Large intestine (tissue), 3 donors: ENCODE data around the gene CYSLTR2. TPM values are rescaled to one million over a fixed set of nuclear protein-coding genes. Genes with fewer than 3 reads are reported as not detected.

Experiments used
- DNase-seq, 2 donors: peaks; one replicate each; pipeline versions ENCODE4 v3.0.0 to v3.0.0-alpha.2; 2013
- H3K27ac ChIP-seq: one replicate; pipeline ENCODE4 v1.5.1; 2013; ENCODE audit warnings: low read length
- H3K27me3 ChIP-seq: 2 replicates; pipeline ENCODE4 v1.6.1; 2013; ENCODE audit warnings: low read length; ENCODE audit not compliant: control insufficient read depth, insufficient read depth
- H3K36me3 ChIP-seq: 2 replicates; pipeline ENCODE4 v1.6.1; 2013; ENCODE audit warnings: low read length; ENCODE audit not compliant: control insufficient read depth, insufficient read depth
- H3K4me1 ChIP-seq: one replicate; pipeline ENCODE4 v1.6.1; 2013; ENCODE audit warnings: low read length; ENCODE audit not compliant: control insufficient read depth, insufficient read depth
- H3K4me3 ChIP-seq: one replicate; pipeline ENCODE4 v1.5.1; 2013; ENCODE audit warnings: low read length
- H3K9me3 ChIP-seq: one replicate; pipeline ENCODE4 v1.6.1; 2013; ENCODE audit warnings: mild to moderate bottlenecking, low read depth, low read length, moderate library complexity; ENCODE audit not compliant: control insufficient read depth
- WGBS: methylation state at CpG from one replicate; pipeline ENCODE4 v1.1.5; 2013; ENCODE audit warnings: low lambda C conversion rate; ENCODE audit not compliant: insufficient coverage; 5-methylcytosine and 5-hydroxymethylcytosine counted together
- polyA plus RNA-seq: library from polyadenylated mRNA; unstranded; fragments of 120-200 nt; gene quantifications from one replicate; pipeline ENCODE4 v1.2.1, GENCODE V29; 2013

CYSLTR2 gene
- polyA plus RNA-seq, 1 donor = 3.5 TPM

DNA sequence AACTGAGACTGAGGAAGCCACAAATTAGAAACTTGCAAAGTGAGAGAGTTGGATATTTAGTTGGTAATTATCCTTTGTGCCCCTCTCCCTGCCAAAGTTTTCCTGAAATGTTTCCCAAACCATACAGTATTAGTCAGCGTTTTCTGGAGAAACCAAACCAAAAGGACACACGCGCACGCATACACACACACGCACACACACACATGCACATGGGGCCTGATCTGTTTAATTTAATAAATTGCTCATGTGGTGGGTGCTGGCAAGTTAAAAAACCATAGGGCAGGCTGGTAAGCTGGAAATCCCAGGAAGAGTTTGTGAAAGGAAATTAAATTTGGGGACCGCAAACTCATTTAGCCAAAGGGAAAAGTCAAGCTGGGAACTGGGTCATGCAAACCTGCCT, 11.7 kb upstream of the CYSLTR2 start:
- Histone ChIP-seq H3K4me1 (no peaks in the 10 kb centered on the region), H3K4me3 (no peak overlapping the region), H3K27me3 (no peaks in the 10 kb centered on the region), H3K27ac (no peak overlapping the region), H3K9me3 (no peaks in the 10 kb centered on the region), H3K36me3 (no peaks in the 10 kb centered on the region)
- no peak for DNase-seq
- WGBS = 93% methylated on average over 5 of the region's 6 CpGs

DNA sequence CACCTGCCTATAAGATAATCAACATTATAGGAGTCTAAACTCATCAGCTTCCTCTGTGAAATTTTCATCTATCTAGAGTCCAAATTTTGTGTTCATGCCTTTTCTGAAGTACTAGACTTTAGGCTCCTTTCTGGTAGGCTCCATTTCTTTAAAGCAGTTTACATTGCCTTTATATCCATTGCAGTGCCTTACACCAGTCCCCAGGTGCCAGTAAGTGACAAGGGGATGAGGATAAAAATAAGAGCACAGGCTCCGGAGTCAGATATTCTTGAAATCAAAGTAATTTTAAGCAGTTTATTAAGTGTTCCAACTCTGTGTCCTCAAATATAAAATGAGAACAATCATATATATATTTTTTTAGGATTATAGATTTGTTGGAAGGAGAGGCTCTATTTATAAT, 10.6 kb upstream of the CYSLTR2 start:
- no peak overlapping the region for H3K27ac ChIP-seq
- H3K36me3 ChIP-seq = no peaks in the 10 kb centered on the region
- DNase-seq = no peak
- H3K27me3 ChIP-seq = no peaks in the 10 kb centered on the region
- H3K9me3 ChIP-seq = no peaks in the 10 kb centered on the region
- no peaks in the 10 kb centered on the region for H3K4me1 ChIP-seq
- WGBS = no CpG with 5 or more reads among the region's 1 CpG
- H3K4me3 ChIP-seq = no peak overlapping the region

DNA sequence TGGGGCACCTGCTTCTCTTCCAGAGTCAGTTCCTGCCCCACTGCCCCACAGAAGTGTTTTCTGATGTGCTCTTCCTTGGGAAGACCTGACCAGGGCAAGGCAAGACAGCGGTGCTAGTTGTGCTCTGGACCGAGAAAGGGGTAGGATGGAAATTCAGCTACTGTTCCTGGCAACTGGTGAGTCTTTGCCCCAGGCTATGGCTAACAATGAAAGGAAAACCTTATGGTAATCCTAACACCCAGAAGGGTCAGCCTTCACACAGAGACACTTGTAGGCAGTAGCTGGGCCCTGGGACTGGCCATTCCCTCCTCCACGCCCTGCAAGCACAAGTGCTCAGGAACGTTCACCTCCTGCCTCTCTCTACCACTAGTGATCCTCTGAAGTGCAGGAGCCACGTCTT, 9.6 kb upstream of the CYSLTR2 start:
- no peaks in the 10 kb centered on the region for H3K36me3 ChIP-seq
- no peaks in the 10 kb centered on the region for H3K4me1 ChIP-seq
- DNase-seq = no peak
- H3K27ac ChIP-seq = no peak overlapping the region
- no peaks in the 10 kb centered on the region for H3K27me3 ChIP-seq
- H3K9me3 ChIP-seq = no peaks in the 10 kb centered on the region
- H3K4me3 ChIP-seq = no peak overlapping the region
- no CpG with 5 or more reads among the region's 5 CpGs for WGBS

DNA sequence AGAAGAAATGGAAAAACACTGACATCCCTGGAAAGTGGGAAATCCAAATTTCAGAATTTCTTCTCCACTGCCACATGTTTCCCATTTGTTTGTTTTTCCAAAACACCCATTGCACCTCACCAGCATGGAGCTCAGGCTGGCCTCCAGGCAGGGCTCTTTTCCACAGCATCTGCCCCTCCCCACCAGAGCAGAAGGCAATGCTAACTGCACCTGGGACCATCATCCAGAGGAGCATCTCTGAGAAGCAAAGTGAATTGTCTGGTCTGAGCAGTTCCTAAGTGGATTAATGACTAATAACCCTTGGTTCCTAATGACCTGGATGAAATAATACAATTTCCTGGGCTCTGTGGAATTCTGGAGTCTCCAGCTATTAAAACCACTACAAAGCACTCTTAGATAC, 8.8 kb upstream of the CYSLTR2 start:
- no peaks in the 10 kb centered on the region for H3K36me3 ChIP-seq
- H3K9me3 ChIP-seq = no peaks in the 10 kb centered on the region
- no peak overlapping the region for H3K4me3 ChIP-seq
- no peak for DNase-seq
- H3K27me3 ChIP-seq = no peaks in the 10 kb centered on the region
- no peaks in the 10 kb centered on the region for H3K4me1 ChIP-seq
- no peak overlapping the region for H3K27ac ChIP-seq

DNA sequence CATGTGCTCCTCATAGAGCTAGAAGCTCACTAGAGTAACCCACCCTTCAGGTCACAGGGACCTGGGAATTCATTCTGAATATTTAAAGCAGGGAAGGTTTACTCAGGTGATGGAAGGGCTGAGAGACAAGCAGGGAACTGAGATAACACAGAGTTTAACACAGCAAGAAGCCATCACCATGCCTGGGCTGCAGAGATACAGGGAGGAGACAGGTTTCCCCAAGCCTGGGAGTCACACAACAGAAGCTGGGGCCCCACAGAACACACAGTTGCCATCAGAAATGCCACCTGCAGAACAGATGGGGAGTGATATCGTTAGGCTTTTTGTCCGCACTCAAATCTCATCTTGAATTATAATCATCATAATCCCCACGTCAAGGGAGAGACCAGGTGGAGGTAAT, 7.9 kb upstream of the CYSLTR2 start:
- no peaks in the 10 kb centered on the region for H3K4me1 ChIP-seq
- WGBS = no CpG with 5 or more reads among the region's 3 CpGs
- no peak overlapping the region for H3K4me3 ChIP-seq

DNA sequence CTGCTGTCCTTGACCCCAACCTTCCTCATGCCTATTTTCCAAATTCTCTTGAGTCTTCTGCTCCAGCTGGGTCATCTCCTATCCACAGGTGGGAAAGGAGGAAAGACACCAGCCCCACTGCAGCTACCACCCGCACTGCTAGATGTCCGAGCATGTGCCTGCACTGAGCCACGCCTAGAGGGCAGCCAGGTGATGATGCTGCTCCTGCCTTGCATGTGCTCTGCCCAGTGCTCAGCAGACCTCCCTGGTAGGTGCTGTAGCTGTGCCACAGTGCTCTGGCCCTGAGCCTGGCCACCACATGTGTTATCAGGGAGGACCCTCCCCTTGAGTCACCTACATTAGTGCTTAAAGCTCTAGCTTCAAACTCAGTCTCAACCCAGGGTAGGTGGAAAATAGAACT, 6.9 kb upstream of the CYSLTR2 start:
- no peaks in the 10 kb centered on the region for H3K9me3 ChIP-seq
- H3K27ac ChIP-seq = no peak overlapping the region
- DNase-seq = no peak
- H3K27me3 ChIP-seq = no peaks in the 10 kb centered on the region
- no peaks in the 10 kb centered on the region for H3K4me1 ChIP-seq
- H3K4me3 ChIP-seq = no peak overlapping the region
- no CpG with 5 or more reads among the region's 3 CpGs for WGBS
- H3K36me3 ChIP-seq = no peaks in the 10 kb centered on the region

More for the DNA sequence above, 7.9 kb upstream of the CYSLTR2 start:
- Histone ChIP-seq H3K36me3 (no peaks in the 10 kb centered on the region), H3K9me3 (no peaks in the 10 kb centered on the region), H3K27me3 (no peaks in the 10 kb centered on the region), H3K27ac (no peak overlapping the region)
- no peak for DNase-seq

DNA sequence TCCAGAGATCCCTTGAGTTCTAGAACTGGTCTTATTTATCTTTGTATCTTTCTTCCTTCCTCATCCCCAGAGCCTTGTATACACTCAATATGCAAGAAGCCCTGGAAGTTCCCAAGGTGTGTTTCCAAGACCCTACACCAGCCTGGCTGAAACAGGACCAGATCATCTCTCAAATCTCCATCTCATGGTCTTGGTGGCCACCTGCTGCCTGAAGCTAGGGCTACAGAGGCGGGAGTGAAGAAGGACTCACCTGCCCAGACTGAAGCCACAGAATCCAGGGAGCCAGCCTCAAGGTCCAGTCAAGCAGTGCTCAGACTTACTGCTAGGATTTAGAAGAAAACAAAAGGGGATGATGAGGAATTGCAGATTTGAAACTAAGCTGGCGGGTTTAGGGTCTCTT, 6.1 kb upstream of the CYSLTR2 start:
- H3K9me3 ChIP-seq = no peaks in the 10 kb centered on the region
- H3K4me1 ChIP-seq = no peaks in the 10 kb centered on the region
- DNase-seq = no peak
- H3K27ac ChIP-seq = no peak overlapping the region
- no CpG with 5 or more reads among the region's 2 CpGs for WGBS
- no peaks in the 10 kb centered on the region for H3K27me3 ChIP-seq
- H3K4me3 ChIP-seq = no peak overlapping the region
- H3K36me3 ChIP-seq = no peaks in the 10 kb centered on the region

DNA sequence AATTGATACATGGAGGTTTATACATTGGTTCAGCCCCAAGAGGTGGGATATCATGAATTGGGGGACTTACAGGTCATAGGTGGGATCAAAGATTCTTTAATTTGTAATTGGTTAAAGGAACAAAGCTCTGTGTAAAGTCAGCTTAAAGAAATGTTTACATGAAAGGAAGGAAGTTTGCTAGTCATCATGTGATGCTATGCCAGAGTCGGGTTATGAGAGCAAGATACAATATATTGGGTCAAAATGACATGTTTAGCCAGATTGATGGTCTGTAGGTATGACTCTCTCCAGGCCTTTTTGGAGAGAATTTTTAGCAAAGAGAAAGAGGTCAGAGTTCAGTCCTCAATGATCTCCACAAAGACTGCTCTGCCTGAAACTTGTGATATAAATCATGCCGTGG, 5.3 kb upstream of the CYSLTR2 start:
- no peak for DNase-seq
- no peaks in the 10 kb centered on the region for H3K27me3 ChIP-seq
- H3K27ac ChIP-seq = no peak overlapping the region
- H3K9me3 ChIP-seq = no peaks in the 10 kb centered on the region
- H3K4me3 ChIP-seq = no peak overlapping the region
- H3K36me3 ChIP-seq = no peaks in the 10 kb centered on the region
- no CpG with 5 or more reads among the region's 2 CpGs for WGBS
- H3K4me1 ChIP-seq = no peaks in the 10 kb centered on the region

DNA sequence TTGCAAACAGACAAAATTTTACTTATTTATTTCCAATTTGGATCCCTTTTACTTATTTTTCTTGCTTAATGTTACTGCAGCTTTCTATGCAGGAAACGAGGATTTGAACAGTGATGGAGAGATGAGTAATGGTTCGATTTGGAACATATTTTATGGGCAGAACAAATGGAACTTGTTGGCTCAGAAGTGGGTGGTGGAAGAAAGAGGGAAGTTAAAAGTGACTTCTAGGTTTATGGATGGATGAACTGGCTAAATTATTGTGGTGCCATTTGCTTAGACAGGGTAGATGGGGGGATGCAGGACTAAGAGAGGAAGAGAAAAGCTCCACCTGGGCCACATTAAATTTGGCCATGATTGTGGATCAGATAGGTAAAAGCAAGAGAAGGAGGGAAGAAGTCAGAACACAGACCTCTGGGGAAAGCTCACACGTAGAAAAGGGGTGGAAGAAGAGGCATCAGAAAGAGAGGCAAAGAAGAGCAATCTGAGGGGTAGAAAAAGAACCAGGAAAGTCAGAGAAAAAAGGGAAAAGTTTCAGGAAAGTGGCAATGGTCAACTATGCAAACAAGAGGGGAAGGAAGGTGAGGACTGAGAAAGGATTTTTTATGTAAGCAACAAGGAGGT, 768 bp upstream of the CYSLTR2 start:
- Histone ChIP-seq H3K4me3 (no peak overlapping the region), H3K27me3 (no peaks in the 10 kb centered on the region), H3K36me3 (no peaks in the 10 kb centered on the region), H3K27ac (no peak overlapping the region), H3K4me1 (peaks cover 2% of the 10 kb centered on the region), H3K9me3 (no peaks in the 10 kb centered on the region)
- DNase-seq = no peak
- WGBS = 77% methylated on average over 3 of the region's 3 CpGs

DNA sequence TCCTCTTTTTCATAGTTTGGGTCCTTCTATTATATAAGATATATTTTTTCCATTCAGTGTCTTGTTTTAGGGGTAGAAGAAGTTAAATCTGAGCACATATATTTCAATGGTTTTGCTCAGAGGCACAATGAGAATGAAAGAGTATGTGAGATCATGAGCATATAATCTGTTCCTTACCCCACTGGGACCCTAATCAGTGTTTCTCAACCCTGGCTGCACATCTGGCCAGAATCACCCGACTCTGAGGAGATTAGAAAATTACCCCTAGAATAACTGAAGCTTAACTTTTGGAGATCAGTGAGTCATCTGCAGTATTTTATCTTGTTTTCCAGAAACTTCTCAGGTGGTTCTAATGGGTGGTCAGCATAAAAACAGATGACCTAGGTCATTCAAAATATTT, 782 bp downstream of the CYSLTR2 start:
- no peak overlapping the region for H3K4me3 ChIP-seq

DNA sequence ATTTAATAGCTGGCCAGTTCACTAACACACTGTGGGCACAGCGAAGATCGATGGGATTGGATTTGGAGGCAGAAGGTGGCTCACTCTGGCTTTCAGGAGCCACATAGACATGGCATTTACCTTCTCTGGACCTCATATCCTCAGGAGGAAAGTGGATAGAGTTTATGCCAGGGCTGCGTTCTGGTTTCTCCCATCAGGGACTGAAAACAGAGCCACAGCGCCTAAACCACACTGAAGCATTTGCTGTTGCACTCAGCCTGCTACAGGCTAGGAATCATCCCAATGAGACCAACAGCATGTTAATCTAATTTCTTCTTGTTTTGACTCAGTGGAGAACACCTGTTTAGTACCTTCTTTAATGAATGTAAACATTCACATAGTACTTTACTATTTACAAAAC, 1.6 kb downstream of the CYSLTR2 start:
- Histone ChIP-seq H3K4me3 (no peak overlapping the region), H3K36me3 (no peaks in the 10 kb centered on the region), H3K9me3 (no peaks in the 10 kb centered on the region), H3K27me3 (no peaks in the 10 kb centered on the region), H3K27ac (no peak overlapping the region), H3K4me1 (peaks cover 2% of the 10 kb centered on the region)
- no peak for DNase-seq
- no CpG with 5 or more reads among the region's 4 CpGs for WGBS

More for the DNA sequence above, 782 bp downstream of the CYSLTR2 start:
- Histone ChIP-seq H3K27me3 (no peaks in the 10 kb centered on the region), H3K9me3 (no peaks in the 10 kb centered on the region), H3K4me1 (peaks cover 2% of the 10 kb centered on the region), H3K36me3 (no peaks in the 10 kb centered on the region), H3K27ac (no peak overlapping the region)
- no CpG with 5 or more reads among the region's 1 CpG for WGBS
- no peak for DNase-seq
